ENCODE measurements around the gene OGA. TPM values are rescaled to one million over a fixed set of nuclear protein-coding genes. Genes with fewer than 3 reads are reported as not detected.

Gene OGA
- total and polyA plus RNA-seq, 2 donors (not counting 1 experiment from before 2014, with no cell fraction given): 128 to 418 TPM

- H3K27me3 ChIP-seq (replicated peaks in 1 of 4; ENCODE audit: control extremely low read depth in 1 of 4, control insufficient read depth in 3 of 4, insufficient read depth in 4 of 4, low read length in 3 of 4): no peaks in the 10 kb centered on the region
- H3K27me3 Mint-ChIP-seq: no peaks in the 10 kb centered on the region
- 86% methylated on average over 1 of the region's 1 CpG for WGBS (ENCODE audit: insufficient coverage)
- intact Hi-C loops (cut with micrococcal nuclease): no loop called here
- TF ChIP-seq, protein P1, sequence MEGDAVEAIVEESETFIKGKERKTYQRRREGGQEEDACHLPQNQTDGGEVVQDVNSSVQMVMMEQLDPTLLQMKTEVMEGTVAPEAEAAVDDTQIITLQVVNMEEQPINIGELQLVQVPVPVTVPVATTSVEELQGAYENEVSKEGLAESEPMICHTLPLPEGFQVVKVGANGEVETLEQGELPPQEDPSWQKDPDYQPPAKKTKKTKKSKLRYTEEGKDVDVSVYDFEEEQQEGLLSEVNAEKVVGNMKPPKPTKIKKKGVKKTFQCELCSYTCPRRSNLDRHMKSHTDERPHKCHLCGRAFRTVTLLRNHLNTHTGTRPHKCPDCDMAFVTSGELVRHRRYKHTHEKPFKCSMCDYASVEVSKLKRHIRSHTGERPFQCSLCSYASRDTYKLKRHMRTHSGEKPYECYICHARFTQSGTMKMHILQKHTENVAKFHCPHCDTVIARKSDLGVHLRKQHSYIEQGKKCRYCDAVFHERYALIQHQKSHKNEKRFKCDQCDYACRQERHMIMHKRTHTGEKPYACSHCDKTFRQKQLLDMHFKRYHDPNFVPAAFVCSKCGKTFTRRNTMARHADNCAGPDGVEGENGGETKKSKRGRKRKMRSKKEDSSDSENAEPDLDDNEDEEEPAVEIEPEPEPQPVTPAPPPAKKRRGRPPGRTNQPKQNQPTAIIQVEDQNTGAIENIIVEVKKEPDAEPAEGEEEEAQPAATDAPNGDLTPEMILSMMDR (IDR thresholded peaks at IDR 0.05): no peak
- TF ChIP-seq EZH2 (IDR thresholded peaks at IDR 0.05; ENCODE audit: borderline replicate concordance, insufficient read depth, low read depth, low read length, poor library complexity, severe bottlenecking): no peak
- peaks cover 16% of the 10 kb centered on the region for H3K4me1 Mint-ChIP-seq
- H2AFZ ChIP-seq (ENCODE audit: insufficient read depth, low read depth, low read length, poor library complexity, severe bottlenecking): no peak overlapping the region
- peak overlapping the region in 1 of 2 donors; percentile 3 for H3K27ac ChIP-seq (ENCODE audit: low read length in 2 of 2)
- no peaks in the 10 kb centered on the region for H3K9me3 ChIP-seq (ENCODE audit: control extremely low read depth in 1 of 3, control insufficient read depth in 2 of 3, insufficient read depth in 1 of 3, low read length in 2 of 3)
- no peaks in the 10 kb centered on the region for H3K9me3 Mint-ChIP-seq (ENCODE audit: insufficient read depth)
- peaks cover 92% of the 10 kb centered on the region for H4K20me1 ChIP-seq (ENCODE audit: control insufficient read depth, insufficient read depth, low read length, poor library complexity, severe bottlenecking)
- ChIA-PET POLR2A (no interaction called here), CTCF (interaction anchor here (1.4 kb wide), 1 partner anchor 34 kb away, joined by 4 read pairs; no protein-coding TSS in a partner anchor)
- no peak overlapping the region for H3K9ac ChIP-seq (ENCODE audit: low read length)
- H3K4me2 ChIP-seq (replicated peaks; ENCODE audit: low read depth, low read length, poor library complexity, severe bottlenecking): no peak overlapping the region
- no peak overlapping the region for H3K27ac Mint-ChIP-seq
- no peak for DNase-seq
- H3K4me3 ChIP-seq (ENCODE audit: control extremely low read depth in 1 of 5, extremely low read depth in 1 of 5, insufficient read depth in 1 of 5, low read depth in 2 of 5, low read length in 4 of 5): no peak overlapping the region
- ATAC-seq (ENCODE audit: low read depth): no peak
- H3K4me3 Mint-ChIP-seq: no peak overlapping the region
- H3K79me2 ChIP-seq (ENCODE audit: control insufficient read depth, insufficient read depth, low read length): peaks cover 95% of the 10 kb centered on the region
- peaks cover 0 to under 1% of the 10 kb centered on the region in 2 donors for H3K4me1 ChIP-seq (ENCODE audit: control insufficient read depth in 2 of 2, insufficient read depth in 2 of 2, low read length in 2 of 2)
- peaks cover 12 to 90% of the 10 kb centered on the region in 2 experiments for H3K36me3 ChIP-seq (replicated peaks in 1 of 2; ENCODE audit: control extremely low read depth in 1 of 2, control insufficient read depth in 1 of 2, extremely low read depth in 1 of 2, insufficient read depth in 2 of 2, low read length in 1 of 2)
Observed at GRCh38 chr10:101807158-101807557, 11.1 kb downstream of the OGA start.

DNA sequence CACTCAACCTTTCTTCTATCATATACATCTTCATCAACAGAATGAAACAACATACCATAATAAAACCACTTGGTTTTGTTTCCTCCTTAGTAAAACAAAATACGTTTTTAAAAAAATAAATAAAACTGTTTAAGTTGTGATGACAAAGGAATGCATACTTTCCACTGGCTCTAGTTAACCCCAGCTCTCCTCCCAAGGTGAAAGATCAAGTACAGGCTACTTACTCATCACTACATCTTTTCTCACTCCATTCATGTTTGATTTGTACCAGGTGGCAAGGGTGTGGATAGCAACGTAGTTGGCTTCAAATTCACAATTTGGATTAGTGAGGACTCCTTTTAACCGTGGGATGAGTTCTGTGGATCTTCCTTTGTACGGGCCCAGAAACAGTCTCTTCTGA, 14.7 kb downstream of the OGA start:
- H3K9me3 ChIP-seq (ENCODE audit: control extremely low read depth in 1 of 3, control insufficient read depth in 2 of 3, insufficient read depth in 1 of 3, low read length in 2 of 3): no peaks in the 10 kb centered on the region
- H3K4me3 ChIP-seq (ENCODE audit: control extremely low read depth in 1 of 5, extremely low read depth in 1 of 5, insufficient read depth in 1 of 5, low read depth in 2 of 5, low read length in 4 of 5): no peak overlapping the region
- H4K20me1 ChIP-seq (ENCODE audit: control insufficient read depth, insufficient read depth, low read length, poor library complexity, severe bottlenecking): peaks cover 96% of the 10 kb centered on the region
- H3K4me1 ChIP-seq (ENCODE audit: control insufficient read depth in 2 of 2, insufficient read depth in 2 of 2, low read length in 2 of 2): no peaks in the 10 kb centered on the region
- ChIA-PET POLR2A (interaction anchor here (0.6 to 1.2 kb wide), 4 partner anchors 15 to 1538 kb away, joined by 3 to 7 read pairs (median 3); partner anchors contain the start of gene OGA), CTCF (interaction anchor here (0.6 to 1.2 kb wide), 3 partner anchors 8 to 46 kb away, joined by 3 to 5 read pairs (median 3); no protein-coding TSS in a partner anchor)
- TF ChIP-seq, protein P1 (IDR thresholded peaks at IDR 0.05): no peak
- no peak for TF ChIP-seq EZH2 (IDR thresholded peaks at IDR 0.05; ENCODE audit: borderline replicate concordance, insufficient read depth, low read depth, low read length, poor library complexity, severe bottlenecking)
- Mint-ChIP-seq H3K4me3 (no peak overlapping the region), H3K27me3 (no peaks in the 10 kb centered on the region), H3K4me1 (peaks cover 11% of the 10 kb centered on the region), H3K27ac (no peak overlapping the region), H3K9me3 (ENCODE audit: insufficient read depth) (no peaks in the 10 kb centered on the region)
- WGBS (ENCODE audit: insufficient coverage): no CpG with 5 or more reads among the region's 4 CpGs
- ATAC-seq (ENCODE audit: low read depth): no peak
- no peak overlapping the region for H3K27ac ChIP-seq (ENCODE audit: low read length in 2 of 2)
- H3K4me2 ChIP-seq (replicated peaks; ENCODE audit: low read depth, low read length, poor library complexity, severe bottlenecking): no peak overlapping the region
- H3K79me2 ChIP-seq (ENCODE audit: control insufficient read depth, insufficient read depth, low read length): peaks cover 92% of the 10 kb centered on the region
- no peaks in the 10 kb centered on the region for H3K27me3 ChIP-seq (replicated peaks in 1 of 4; ENCODE audit: control extremely low read depth in 1 of 4, control insufficient read depth in 3 of 4, insufficient read depth in 4 of 4, low read length in 3 of 4)
- intact Hi-C loops (cut with micrococcal nuclease): no loop called here
- H3K9ac ChIP-seq (ENCODE audit: low read length): no peak overlapping the region
- no peak for DNase-seq
- H3K36me3 ChIP-seq (replicated peaks in 1 of 2; ENCODE audit: control extremely low read depth in 1 of 2, control insufficient read depth in 1 of 2, extremely low read depth in 1 of 2, insufficient read depth in 2 of 2, low read length in 1 of 2): peaks cover 8 to 93% of the 10 kb centered on the region in 2 experiments
- H2AFZ ChIP-seq (ENCODE audit: insufficient read depth, low read depth, low read length, poor library complexity, severe bottlenecking): no peak overlapping the region

Measured in B cell (primary cell).